ENCODE measurements around the gene TNNI2.

DNA sequence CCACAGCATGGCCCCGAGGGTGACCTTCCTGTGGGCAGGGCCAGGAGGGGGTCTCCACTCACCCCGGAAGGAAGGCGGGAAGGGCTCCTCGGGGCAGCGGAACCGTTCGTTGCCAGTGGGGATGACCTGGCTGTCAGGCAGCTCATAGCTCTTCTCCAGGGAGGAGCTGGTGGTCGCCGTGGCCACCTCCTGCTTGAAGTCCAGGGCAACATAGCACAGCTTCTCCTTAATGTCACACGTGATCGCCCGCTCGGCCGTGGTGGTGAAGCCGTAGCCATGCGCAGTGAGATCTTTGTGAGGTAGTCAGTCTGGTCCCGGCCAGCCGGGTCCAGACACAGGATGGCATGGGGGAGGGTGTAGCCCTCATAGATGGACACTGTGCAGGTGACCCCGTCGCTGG, 35.5 kb upstream of the TNNI2 start:
- TF ChIP-seq CTCF (IDR thresholded peaks at IDR 0.05; ENCODE audit: poor library complexity, severe bottlenecking) (no peak), MXI1 (conservative IDR thresholded peaks at IDR 0.05; ENCODE audit: poor library complexity, severe bottlenecking) (no peak), RAD21 (conservative IDR thresholded peaks at IDR 0.05) (no peak), POLR2AphosphoS5 (IDR thresholded peaks at IDR 0.05) (no peak), EZH2 (IDR thresholded peaks at IDR 0.05; ENCODE audit: borderline replicate concordance, insufficient read depth, low read length, poor library complexity, severe bottlenecking) (no peak), TAF1 (IDR thresholded peaks at IDR 0.05; ENCODE audit: low read depth) (no peak), SMC3 (conservative IDR thresholded peaks at IDR 0.05; ENCODE audit: poor library complexity) (no peak)
- TF ChIP-seq, protein P1, sequence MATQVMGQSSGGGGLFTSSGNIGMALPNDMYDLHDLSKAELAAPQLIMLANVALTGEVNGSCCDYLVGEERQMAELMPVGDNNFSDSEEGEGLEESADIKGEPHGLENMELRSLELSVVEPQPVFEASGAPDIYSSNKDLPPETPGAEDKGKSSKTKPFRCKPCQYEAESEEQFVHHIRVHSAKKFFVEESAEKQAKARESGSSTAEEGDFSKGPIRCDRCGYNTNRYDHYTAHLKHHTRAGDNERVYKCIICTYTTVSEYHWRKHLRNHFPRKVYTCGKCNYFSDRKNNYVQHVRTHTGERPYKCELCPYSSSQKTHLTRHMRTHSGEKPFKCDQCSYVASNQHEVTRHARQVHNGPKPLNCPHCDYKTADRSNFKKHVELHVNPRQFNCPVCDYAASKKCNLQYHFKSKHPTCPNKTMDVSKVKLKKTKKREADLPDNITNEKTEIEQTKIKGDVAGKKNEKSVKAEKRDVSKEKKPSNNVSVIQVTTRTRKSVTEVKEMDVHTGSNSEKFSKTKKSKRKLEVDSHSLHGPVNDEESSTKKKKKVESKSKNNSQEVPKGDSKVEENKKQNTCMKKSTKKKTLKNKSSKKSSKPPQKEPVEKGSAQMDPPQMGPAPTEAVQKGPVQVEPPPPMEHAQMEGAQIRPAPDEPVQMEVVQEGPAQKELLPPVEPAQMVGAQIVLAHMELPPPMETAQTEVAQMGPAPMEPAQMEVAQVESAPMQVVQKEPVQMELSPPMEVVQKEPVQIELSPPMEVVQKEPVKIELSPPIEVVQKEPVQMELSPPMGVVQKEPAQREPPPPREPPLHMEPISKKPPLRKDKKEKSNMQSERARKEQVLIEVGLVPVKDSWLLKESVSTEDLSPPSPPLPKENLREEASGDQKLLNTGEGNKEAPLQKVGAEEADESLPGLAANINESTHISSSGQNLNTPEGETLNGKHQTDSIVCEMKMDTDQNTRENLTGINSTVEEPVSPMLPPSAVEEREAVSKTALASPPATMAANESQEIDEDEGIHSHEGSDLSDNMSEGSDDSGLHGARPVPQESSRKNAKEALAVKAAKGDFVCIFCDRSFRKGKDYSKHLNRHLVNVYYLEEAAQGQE (IDR thresholded peaks at IDR 0.05; ENCODE audit: borderline replicate concordance) = no peak
